Adrenal gland (tissue), 19 donors: ENCODE measurements around the gene WNT2B. TPM values are rescaled to one million over a fixed set of nuclear protein-coding genes. Genes with fewer than 3 reads are reported as not detected.
A peak's percentile ranks its signal among the peaks of the same experiment; 100 is the strongest.

Experiments
- DNase-seq, 7 donors: peaks; one replicate each; pipeline ENCODE4 v3.0.0-alpha.2; 2019 to 2020
- H3K27ac ChIP-seq, 5 donors: fragments of 200-600 bp; sonication (generic) in 4 of 5; 1 replicate in 3 of 5; 2 replicates in 2 of 5; pipeline versions ENCODE4 v1.5.1 to v1.8.0; 2016 to 2020; ENCODE audit warnings: mild to moderate bottlenecking in 1 of 5
- H3K27me3 ChIP-seq: fragments of 200-600 bp; 2 replicates; pipeline ENCODE4 v1.8.0; 2021
- H3K36me3 ChIP-seq, 2 donors: fragments of 200-600 bp; replicated peaks in 1 of 2; 1 replicate in 1 of 2; 2 replicates in 1 of 2; pipeline versions ENCODE4 v1.5.1 to v1.8.0; 2018 to 2022
- H3K4me1 ChIP-seq, 2 donors: fragments of 200-600 bp; replicated peaks in 1 of 2; 1 replicate in 1 of 2; 2 replicates in 1 of 2; pipeline versions ENCODE4 v1.5.1 to v1.8.0; 2018 to 2021
- H3K4me3 ChIP-seq, 4 donors: fragments of 200-600 bp; sonication (generic) in 3 of 4; one replicate each; pipeline ENCODE4 v1.5.1; 2016 to 2018
- H3K9me3 ChIP-seq, 3 donors: fragments of 200-600 bp; sonication (generic) in 1 of 3; replicated peaks in 1 of 3; 1 replicate in 2 of 3; 2 replicates in 1 of 3; pipeline versions ENCODE4 v1.5.1 to v1.8.0; 2016 to 2021
- POLR2A ChIP-seq, 2 donors: fragments of 450-650 bp; IDR thresholded peaks; one replicate each; pipeline ENCODE4 v1.6.1; 2017; ENCODE audit warnings: antibody characterized with exemption in 2 of 2, mild to moderate bottlenecking in 2 of 2, moderate library complexity in 1 of 2
- WGBS, 4 donors: extraction: QIAGEN DNeasy Blood & Tissue Kit in 2 of 4; methylation state at CpG; one replicate each; pipeline versions ENCODE4 v1.1.5 to v1.1.7; 2013 to 2017; 5-methylcytosine and 5-hydroxymethylcytosine counted together
- intact Hi-C, 2 donors: fragments of 100-400 bp; cut with DNase I; formaldehyde crosslinking; loops; one replicate each; pipeline versions ENCODE4 v1.14.1 to v1.15.0; 2022 to 2023
- long read RNA-seq, 10 donors: library from polyadenylated mRNA in 3 of 10; unstranded in 2 of 10; stranded (forward) in 1 of 10; transcript quantifications; one replicate each; pipeline ENCODE4 v2.0.0 and lab custom pipeline, GENCODE V29; 2021 to 2026
- polyA plus RNA-seq, 3 donors: library from polyadenylated mRNA; stranded (reverse); fragments of 200-250 nt in 2 of 3; fragments of 350-450 nt in 1 of 3; fragmentation: Illumina TruSeq in 1 of 3; extraction: RNeasy Lipid Tissue Mini Kit (QIAGEN cat#74804) in 1 of 3; gene quantifications; one replicate each; pipeline ENCODE4 v1.2.3, GENCODE V29; 2013 to 2014
- total RNA-seq, 9 donors: library from RNA; depleted of rRNA in 4 of 9; stranded (reverse); fragments of >200 nt in 4 of 9; fragments of 120-200 nt in 1 of 9; fragmentation: NEBNext Ultra II Directional in 1 of 9; extraction: Animal tissue kit (Norgen Biotek cat#: 25700) in 1 of 9; gene quantifications; one replicate each; pipeline versions ENCODE4 v1.1.0 to v1.2.4, GENCODE V29; 2013 to 2023
- TF ChIP-seq, protein P1 (sequence below), 6 experiments: fragments of 450-650 bp in 4 of 6; fragments of 200-600 bp in 2 of 6; sonication (generic) in 1 of 6; IDR thresholded peaks; 1 replicate in 5 of 6; 2 replicates in 1 of 6; pipeline versions ENCODE4 v1.5.1 to v1.8.0; 2016 to 2021; ENCODE audit warnings: antibody characterized with exemption in 6 of 6, mild to moderate bottlenecking in 2 of 6, moderate library complexity in 1 of 6
- donor health status: healthy with polysubstance abuse.
- donor health status: Bipolar disorder and iron deficiency.
- donor health status: DM: yes; HTN: yes; CAD: no.
- donor health status: DM: no; HTN: no; CAD: no.
- donor health status: DM: no; HTN: no; CAD: no.
- donor health status: DM: yes; HTN: yes; CAD: no.

Gene WNT2B
- 1 to 10 TPM in 8 of 9 donors, under 1 TPM in 1; 0.63 to 8.1 (median 1.9) TPM for total RNA-seq
- polyA plus RNA-seq: 1 to 10 TPM; 1.1 to 1.9 (median 1.9) TPM
- long read RNA-seq, donor 1: 0 reads
- long read RNA-seq, donor 2, partial matches to known transcripts: 11 of 11 reads
- long read RNA-seq, donor 2, other reads (novel, unspliced or antisense): 0 of 11 reads
- long read RNA-seq, donor 3: 0 reads
- long read RNA-seq, donor 4, partial matches to known transcripts: 0 of 1 reads
- long read RNA-seq, donor 4, other reads (novel, unspliced or antisense): 0 of 1 reads
- long read RNA-seq, donor 5, partial matches to known transcripts: 0 of 4 reads
- long read RNA-seq, donor 5, other reads (novel, unspliced or antisense): 1 of 4 reads
- long read RNA-seq, donor 6, partial matches to known transcripts: 0 of 2 reads
- long read RNA-seq, donor 6, other reads (novel, unspliced or antisense): 2 of 2 reads
- long read RNA-seq, donor 7, partial matches to known transcripts: 11 of 11 reads
- long read RNA-seq, donor 7, other reads (novel, unspliced or antisense): 0 of 11 reads
- long read RNA-seq, donor 8, partial matches to known transcripts: 18 of 18 reads
- long read RNA-seq, donor 8, other reads (novel, unspliced or antisense): 0 of 18 reads
- long read RNA-seq, donor 9, partial matches to known transcripts: 10 of 10 reads
- long read RNA-seq, donor 9, other reads (novel, unspliced or antisense): 0 of 10 reads
- long read RNA-seq, donor 10: 0 reads

- peak in 1 of 7 donors; percentile 35 for DNase-seq
- Histone ChIP-seq H3K27me3 (no peaks in the 10 kb centered on the region), H3K27ac (no peak within 1 kb of the TSS), H3K36me3 (no peaks in the 10 kb centered on the region), H3K4me3 (peak within 1 kb of the TSS in 3 of 4 donors; percentile 20 to 63 (median 23)), H3K4me1 (peaks cover 8 to 24% of the 10 kb centered on the region in 2 donors), H3K9me3 (no peaks in the 10 kb centered on the region)
- WGBS, 4 donors: 0 to 3% (median 1%) methylated on average over 8 to 69 of the region's 69 CpGs
- intact Hi-C loops: loop anchor here in 1 of 2 donors (10.0 kb wide), 1 partner anchor 106 kb away; the partner anchor contains the start of genes CAPZA1 and ST7L
- TF ChIP-seq, protein P1, sequence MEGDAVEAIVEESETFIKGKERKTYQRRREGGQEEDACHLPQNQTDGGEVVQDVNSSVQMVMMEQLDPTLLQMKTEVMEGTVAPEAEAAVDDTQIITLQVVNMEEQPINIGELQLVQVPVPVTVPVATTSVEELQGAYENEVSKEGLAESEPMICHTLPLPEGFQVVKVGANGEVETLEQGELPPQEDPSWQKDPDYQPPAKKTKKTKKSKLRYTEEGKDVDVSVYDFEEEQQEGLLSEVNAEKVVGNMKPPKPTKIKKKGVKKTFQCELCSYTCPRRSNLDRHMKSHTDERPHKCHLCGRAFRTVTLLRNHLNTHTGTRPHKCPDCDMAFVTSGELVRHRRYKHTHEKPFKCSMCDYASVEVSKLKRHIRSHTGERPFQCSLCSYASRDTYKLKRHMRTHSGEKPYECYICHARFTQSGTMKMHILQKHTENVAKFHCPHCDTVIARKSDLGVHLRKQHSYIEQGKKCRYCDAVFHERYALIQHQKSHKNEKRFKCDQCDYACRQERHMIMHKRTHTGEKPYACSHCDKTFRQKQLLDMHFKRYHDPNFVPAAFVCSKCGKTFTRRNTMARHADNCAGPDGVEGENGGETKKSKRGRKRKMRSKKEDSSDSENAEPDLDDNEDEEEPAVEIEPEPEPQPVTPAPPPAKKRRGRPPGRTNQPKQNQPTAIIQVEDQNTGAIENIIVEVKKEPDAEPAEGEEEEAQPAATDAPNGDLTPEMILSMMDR (IDR thresholded peaks at IDR 0.05): peak in 1 of 6 experiments; percentile 9
- TF ChIP-seq POLR2A (IDR thresholded peaks at IDR 0.05): no peak
Observed at GRCh38 chr1:112508278-112509004, at the start of gene WNT2B. Gene WNT2B (plus strand): TSS chr1:112508965. CDS start chr1:112509263, 298 bp downstream.

GRCh38 chr1:112460615-112461014, 48.1 kb upstream of the WNT2B start:
- Histone ChIP-seq H3K27ac (no peak overlapping the region), H3K27me3 (no peaks in the 10 kb centered on the region), H3K36me3 (peaks cover 0 to 17% of the 10 kb centered on the region in 2 donors), H3K9me3 (no peaks in the 10 kb centered on the region), H3K4me1 (peaks cover 0 to 2% of the 10 kb centered on the region in 2 donors), H3K4me3 (no peak overlapping the region)
- DNase-seq: no peak
- TF ChIP-seq POLR2A (IDR thresholded peaks at IDR 0.05): no peak
- TF ChIP-seq, protein P1 (IDR thresholded peaks at IDR 0.05): no peak
- intact Hi-C loops: loop anchor here in 1 of 2 donors (5.0 kb wide), 1 partner anchor 63 kb away; the partner anchor contains the start of gene CTTNBP2NL
- WGBS, 4 donors: 69 to 85% (median 81%) methylated on average over 2 of the region's 2 CpGs

DNA sequence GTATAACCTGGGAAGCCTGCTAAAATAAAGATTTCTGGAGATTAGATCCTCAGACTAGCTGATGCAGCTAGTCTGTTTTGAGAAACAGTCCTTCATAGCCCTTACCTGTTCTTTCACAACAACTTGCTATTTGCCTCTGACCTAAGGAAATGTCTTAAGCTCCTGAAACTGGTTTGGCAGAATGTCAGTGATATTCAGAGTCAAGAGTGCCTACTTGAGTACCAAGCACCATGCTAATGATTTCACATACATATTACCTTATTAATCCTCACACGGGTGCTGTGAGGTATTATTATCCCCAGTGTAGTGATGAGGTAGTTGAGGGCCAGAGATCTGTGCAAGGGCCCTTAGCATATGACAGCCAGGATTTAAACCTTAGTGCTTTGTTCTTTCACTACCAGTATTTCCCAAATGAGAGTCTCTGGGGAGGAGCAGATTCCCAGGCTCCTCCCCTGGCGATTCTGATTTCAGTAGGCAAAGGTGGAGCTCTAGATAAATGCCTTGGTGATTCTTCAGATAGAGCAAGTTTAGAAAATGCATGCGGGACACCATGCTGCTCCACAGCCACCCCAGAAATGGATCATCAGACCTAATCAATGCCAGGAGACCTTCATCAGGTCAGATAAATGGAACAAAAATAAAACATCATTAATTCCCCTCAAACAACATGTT, 47.4 kb upstream of the WNT2B start:
- 72 to 80% (median 75%) methylated on average over 3 of the region's 3 CpGs for WGBS, 4 donors
- Histone ChIP-seq H3K4me3 (no peak overlapping the region), H3K9me3 (no peaks in the 10 kb centered on the region), H3K27me3 (no peaks in the 10 kb centered on the region), H3K36me3 (peaks cover 0 to 10% of the 10 kb centered on the region in 2 donors), H3K27ac (peak overlapping the region in 1 of 5 donors; percentile 46), H3K4me1 (peaks cover 0 to 6% of the 10 kb centered on the region in 2 donors)
- DNase-seq: no peak
- TF ChIP-seq, protein P1 (IDR thresholded peaks at IDR 0.05): no peak
- no peak for TF ChIP-seq POLR2A (IDR thresholded peaks at IDR 0.05)
- intact Hi-C loops: loop anchor here in 1 of 2 donors (5.0 kb wide), 1 partner anchor 64 kb away; the partner anchor contains the start of gene CTTNBP2NL
